ENCODE measurements around the gene TTLL5. TPM values are rescaled to one million over a fixed set of nuclear protein-coding genes. Genes with fewer than 3 reads are reported as not detected.

TTLL5 gene
- total RNA-seq, 1 donor from 2014 or later, result 51.9 TPM

DNA sequence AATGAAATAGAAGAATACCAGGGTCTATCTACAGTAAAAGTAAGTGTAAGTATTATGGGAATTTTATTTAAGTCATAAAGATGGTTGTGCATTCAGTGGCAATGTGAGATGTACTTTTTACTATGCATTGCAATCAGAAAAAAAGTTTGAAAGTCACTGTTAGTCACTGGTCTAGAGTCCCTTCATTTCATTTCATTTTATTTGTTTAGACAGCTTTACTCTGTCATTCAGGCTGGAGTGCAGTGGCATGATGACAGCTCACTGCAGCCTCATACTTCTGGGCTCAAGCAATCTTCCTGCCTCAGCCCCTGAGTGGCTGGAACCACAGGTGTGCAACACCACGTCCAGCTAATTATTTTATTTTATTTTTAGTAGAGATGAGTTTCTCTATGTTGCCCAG lies 278.2 kb downstream of the TTLL5 start:
- DNase-seq (ENCODE audit: low spot score, unreplicated experiment), result no peak
- Mint-ChIP-seq H3K27ac (no peak overlapping the region), H3K4me3 (ENCODE audit: low read depth) (no peak overlapping the region), H3K9me3 (ENCODE audit: low read depth) (no peaks in the 10 kb centered on the region), H3K27me3 (no peaks in the 10 kb centered on the region), H3K36me3 (ENCODE audit: insufficient read depth) (peaks cover 5% of the 10 kb centered on the region), H3K4me1 (ENCODE audit: low read depth) (peaks cover 7% of the 10 kb centered on the region)
- TF ChIP-seq, protein P1, sequence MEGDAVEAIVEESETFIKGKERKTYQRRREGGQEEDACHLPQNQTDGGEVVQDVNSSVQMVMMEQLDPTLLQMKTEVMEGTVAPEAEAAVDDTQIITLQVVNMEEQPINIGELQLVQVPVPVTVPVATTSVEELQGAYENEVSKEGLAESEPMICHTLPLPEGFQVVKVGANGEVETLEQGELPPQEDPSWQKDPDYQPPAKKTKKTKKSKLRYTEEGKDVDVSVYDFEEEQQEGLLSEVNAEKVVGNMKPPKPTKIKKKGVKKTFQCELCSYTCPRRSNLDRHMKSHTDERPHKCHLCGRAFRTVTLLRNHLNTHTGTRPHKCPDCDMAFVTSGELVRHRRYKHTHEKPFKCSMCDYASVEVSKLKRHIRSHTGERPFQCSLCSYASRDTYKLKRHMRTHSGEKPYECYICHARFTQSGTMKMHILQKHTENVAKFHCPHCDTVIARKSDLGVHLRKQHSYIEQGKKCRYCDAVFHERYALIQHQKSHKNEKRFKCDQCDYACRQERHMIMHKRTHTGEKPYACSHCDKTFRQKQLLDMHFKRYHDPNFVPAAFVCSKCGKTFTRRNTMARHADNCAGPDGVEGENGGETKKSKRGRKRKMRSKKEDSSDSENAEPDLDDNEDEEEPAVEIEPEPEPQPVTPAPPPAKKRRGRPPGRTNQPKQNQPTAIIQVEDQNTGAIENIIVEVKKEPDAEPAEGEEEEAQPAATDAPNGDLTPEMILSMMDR (IDR thresholded peaks at IDR 0.05; ENCODE audit: unreplicated experiment), result no peak

GRCh38 chr14:75941030-75941429 lies 280.0 kb downstream of the TTLL5 start:
- Mint-ChIP-seq H3K9me3 (ENCODE audit: low read depth) (no peaks in the 10 kb centered on the region), H3K27me3 (no peaks in the 10 kb centered on the region), H3K27ac (no peak overlapping the region), H3K4me1 (ENCODE audit: low read depth) (peaks cover 7% of the 10 kb centered on the region), H3K4me3 (ENCODE audit: low read depth) (no peak overlapping the region), H3K36me3 (ENCODE audit: insufficient read depth) (peaks cover 5% of the 10 kb centered on the region)
- DNase-seq (ENCODE audit: low spot score, unreplicated experiment), result no peak
- TF ChIP-seq, protein P1 (IDR thresholded peaks at IDR 0.05; ENCODE audit: unreplicated experiment), result no peak

- Mint-ChIP-seq H3K27me3 (no peaks in the 10 kb centered on the region), H3K36me3 (ENCODE audit: insufficient read depth) (peaks cover 5% of the 10 kb centered on the region), H3K9me3 (ENCODE audit: low read depth) (no peaks in the 10 kb centered on the region), H3K4me1 (ENCODE audit: low read depth) (peaks cover 7% of the 10 kb centered on the region), H3K27ac (no peak overlapping the region), H3K4me3 (ENCODE audit: low read depth) (no peak overlapping the region)
- TF ChIP-seq, protein P1 (IDR thresholded peaks at IDR 0.05; ENCODE audit: unreplicated experiment), result no peak
- DNase-seq (ENCODE audit: low spot score, unreplicated experiment), result no peak
These were observed 283.7 kb downstream of the TTLL5 start for GRCh38 chr14:75944607-75945241.

GRCh38 chr14:75946785-75947184 lies 285.7 kb downstream of the TTLL5 start:
- no peak for DNase-seq (ENCODE audit: low spot score, unreplicated experiment)
- H3K9me3 Mint-ChIP-seq (ENCODE audit: low read depth), result no peaks in the 10 kb centered on the region
- H3K27ac Mint-ChIP-seq, result peak overlapping the region; percentile 33
- H3K4me1 Mint-ChIP-seq (ENCODE audit: low read depth), result peaks cover 7% of the 10 kb centered on the region
- H3K4me3 Mint-ChIP-seq (ENCODE audit: low read depth), result no peak overlapping the region
- no peaks in the 10 kb centered on the region for H3K27me3 Mint-ChIP-seq
- H3K36me3 Mint-ChIP-seq (ENCODE audit: insufficient read depth), result peaks cover 7% of the 10 kb centered on the region
- TF ChIP-seq, protein P1 (IDR thresholded peaks at IDR 0.05; ENCODE audit: unreplicated experiment), result no peak

DNA sequence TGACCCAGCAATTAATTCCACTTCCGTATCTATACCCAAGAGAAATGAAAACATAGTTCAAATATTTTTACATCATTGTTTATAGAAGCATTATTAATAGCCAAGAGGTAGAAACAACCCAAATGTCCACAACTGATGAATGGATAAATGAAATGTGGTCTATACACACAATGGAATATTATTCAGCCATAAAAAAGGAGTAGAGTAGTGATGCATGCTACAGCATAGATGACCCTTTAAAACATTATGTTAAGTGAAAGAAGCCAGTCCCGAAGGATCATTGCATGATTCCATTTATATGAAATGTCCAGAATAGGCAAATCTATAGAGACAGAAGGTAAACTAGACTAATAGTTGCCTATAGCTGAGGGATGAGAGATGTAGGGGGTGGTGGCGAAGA lies 291.4 kb downstream of the TTLL5 start:
- Mint-ChIP-seq H3K27ac (no peak overlapping the region), H3K4me3 (ENCODE audit: low read depth) (no peak overlapping the region)
- no peak for DNase-seq (ENCODE audit: low spot score, unreplicated experiment)

More for the DNA sequence above, 291.4 kb downstream of the TTLL5 start:
- H3K27me3 Mint-ChIP-seq, result no peaks in the 10 kb centered on the region
- no peaks in the 10 kb centered on the region for H3K4me1 Mint-ChIP-seq (ENCODE audit: low read depth)
- TF ChIP-seq, protein P1 (IDR thresholded peaks at IDR 0.05; ENCODE audit: unreplicated experiment), result no peak
- H3K9me3 Mint-ChIP-seq (ENCODE audit: low read depth), result peaks cover 3% of the 10 kb centered on the region
- peaks cover 13% of the 10 kb centered on the region for H3K36me3 Mint-ChIP-seq (ENCODE audit: insufficient read depth)
